ENCODE measurements around the gene RHOG.

- TF ChIP-seq, protein P1, sequence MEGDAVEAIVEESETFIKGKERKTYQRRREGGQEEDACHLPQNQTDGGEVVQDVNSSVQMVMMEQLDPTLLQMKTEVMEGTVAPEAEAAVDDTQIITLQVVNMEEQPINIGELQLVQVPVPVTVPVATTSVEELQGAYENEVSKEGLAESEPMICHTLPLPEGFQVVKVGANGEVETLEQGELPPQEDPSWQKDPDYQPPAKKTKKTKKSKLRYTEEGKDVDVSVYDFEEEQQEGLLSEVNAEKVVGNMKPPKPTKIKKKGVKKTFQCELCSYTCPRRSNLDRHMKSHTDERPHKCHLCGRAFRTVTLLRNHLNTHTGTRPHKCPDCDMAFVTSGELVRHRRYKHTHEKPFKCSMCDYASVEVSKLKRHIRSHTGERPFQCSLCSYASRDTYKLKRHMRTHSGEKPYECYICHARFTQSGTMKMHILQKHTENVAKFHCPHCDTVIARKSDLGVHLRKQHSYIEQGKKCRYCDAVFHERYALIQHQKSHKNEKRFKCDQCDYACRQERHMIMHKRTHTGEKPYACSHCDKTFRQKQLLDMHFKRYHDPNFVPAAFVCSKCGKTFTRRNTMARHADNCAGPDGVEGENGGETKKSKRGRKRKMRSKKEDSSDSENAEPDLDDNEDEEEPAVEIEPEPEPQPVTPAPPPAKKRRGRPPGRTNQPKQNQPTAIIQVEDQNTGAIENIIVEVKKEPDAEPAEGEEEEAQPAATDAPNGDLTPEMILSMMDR (IDR thresholded peaks at IDR 0.05; ENCODE audit: poor library complexity) = no peak
- TF ChIP-seq EZH2 (IDR thresholded peaks at IDR 0.05; ENCODE audit: borderline replicate concordance) = no peak
Measured at GRCh38 chr11:3783611-3784010, 57.1 kb downstream of the RHOG start.
